IMR-90 (cell line): ENCODE measurements around the gene C5AR1. TPM values are rescaled to one million over a fixed set of nuclear protein-coding genes. Genes with fewer than 3 reads are reported as not detected.
"Not testable (repeated sequence)": the region's sequence is repeated elsewhere in the genome, so short reads cannot be mapped to it uniquely, and the experiment has no call there.

Source experiments
- ATAC-seq: fragments of 200-7000 bp; cut with Tn5 transposase; 2 replicates; pipeline ENCODE4 v1.9.1; 2020; ENCODE audit warnings: low read depth, mild to moderate bottlenecking, moderate library complexity
- BruUV-seq: library from RNA; stranded (reverse); fragments of 400-500 nt; replicated peaks from 2 replicates; lab custom pipeline; 2021; lab: Mats Ljungman, UMichigan
- CTCF ChIA-PET: fragments of 300-600 bp; formaldehyde crosslinking; extraction: SDS; loops from one replicate; lab custom pipeline; 2021; ENCODE audit warnings: antibody characterized with exemption; lab: Yijun Ruan, JAX
- POLR2A ChIA-PET: fragments of 300-600 bp; sonication (Branson Sonifier 250); formaldehyde crosslinking; loops from one replicate; lab custom pipeline; 2022; ENCODE audit warnings: antibody characterized with exemption; ENCODE audit not compliant: unreplicated experiment; lab: Charles Lee
- DNase-seq: peaks from one replicate; pipeline ENCODE4 v3.0.0; 2013
- H2AFZ ChIP-seq: replicated peaks from 2 replicates; pipeline ENCODE3; 2013; ENCODE audit warnings: low read length, mild to moderate bottlenecking; ENCODE audit not compliant: poor library complexity
- H2AK5ac ChIP-seq: 2 replicates; pipeline ENCODE4 v1.6.1; 2013; ENCODE audit warnings: low read depth, low read length, inconsistent platforms
- H2AK9ac ChIP-seq: replicated peaks from 2 replicates; pipeline ENCODE3; 2013; ENCODE audit warnings: mild to moderate bottlenecking, low read depth, low read length, moderate library complexity; ENCODE audit not compliant: poor library complexity
- H2BK120ac ChIP-seq: 2 replicates; pipeline ENCODE4 v1.6.1; 2013; ENCODE audit warnings: low read depth, low read length, inconsistent platforms
- H2BK15ac ChIP-seq: 3 replicates; pipeline ENCODE4 v1.6.1; 2013; ENCODE audit warnings: low read depth, low read length, inconsistent platforms
- H2BK20ac ChIP-seq: 2 replicates; pipeline ENCODE4 v1.6.1; 2013; ENCODE audit warnings: low read depth, mild to moderate bottlenecking, inconsistent platforms, low read length, moderate library complexity
- H2BK5ac ChIP-seq: 2 replicates; pipeline ENCODE4 v1.6.1; 2013; ENCODE audit warnings: mild to moderate bottlenecking, low read depth, low read length, inconsistent platforms; ENCODE audit not compliant: poor library complexity, severe bottlenecking
- H3K14ac ChIP-seq: replicated peaks from 2 replicates; pipeline ENCODE4 v1.6.1; 2013; ENCODE audit warnings: low read depth, low read length, inconsistent platforms
- H3K18ac ChIP-seq: 2 replicates; pipeline ENCODE4 v1.6.1; 2013; ENCODE audit warnings: low read depth, low read length, control low read depth
- H3K23ac ChIP-seq: 2 replicates; pipeline ENCODE4 v1.6.1; 2013; ENCODE audit warnings: low read depth, low read length, inconsistent platforms
- H3K27ac ChIP-seq: 2 replicates; pipeline ENCODE4 v1.5.1; 2013; ENCODE audit warnings: mild to moderate bottlenecking, control low read depth, low read length; ENCODE audit not compliant: insufficient read depth
- H3K27me3 ChIP-seq: 2 replicates; pipeline ENCODE4 v1.6.1; 2013; ENCODE audit warnings: low read length; ENCODE audit not compliant: control insufficient read depth, insufficient read depth
- H3K36me3 ChIP-seq: 2 replicates; pipeline ENCODE4 v1.6.1; 2013; ENCODE audit warnings: low read length, mixed read lengths; ENCODE audit not compliant: control insufficient read depth, insufficient read depth
- H3K4ac ChIP-seq: 2 replicates; pipeline ENCODE4 v1.6.1; 2013; ENCODE audit warnings: low read depth, low read length, inconsistent platforms
- H3K4me1 ChIP-seq: 2 replicates; pipeline ENCODE4 v1.6.1; 2013; ENCODE audit warnings: low read length, mixed read lengths; ENCODE audit not compliant: control insufficient read depth, insufficient read depth
- H3K4me2 ChIP-seq: 2 replicates; pipeline ENCODE4 v1.6.1; 2013; ENCODE audit warnings: low read depth, mild to moderate bottlenecking, control low read depth, low read length, moderate library complexity
- H3K4me3 ChIP-seq: 2 replicates; pipeline ENCODE4 v1.5.1; 2013; ENCODE audit warnings: low read depth, mild to moderate bottlenecking, control low read depth, low read length, moderate library complexity; ENCODE audit not compliant: insufficient read depth
- H3K56ac ChIP-seq: 2 replicates; pipeline ENCODE4 v1.6.1; 2013; ENCODE audit warnings: low read length, inconsistent platforms; ENCODE audit not compliant: insufficient read depth; ENCODE audit errors: extremely low read depth
- H3K79me1 ChIP-seq, 2 experiments: 2 replicates each; pipeline ENCODE4 v1.6.1; 2013; ENCODE audit warnings: low read length in 2 of 2, inconsistent platforms in 1 of 2, low read depth in 1 of 2
- H3K9ac ChIP-seq: 2 replicates; pipeline ENCODE4 v1.6.1; 2013; ENCODE audit warnings: low read depth, low read length, control low read depth
- H3K9me1 ChIP-seq: 2 replicates; pipeline ENCODE4 v1.6.1; 2013; ENCODE audit warnings: low read length, inconsistent platforms; ENCODE audit not compliant: insufficient read depth
- H3K9me3 ChIP-seq: 2 replicates; pipeline ENCODE4 v1.6.1; 2013; ENCODE audit warnings: low read length; ENCODE audit not compliant: control insufficient read depth, insufficient read depth
- H4K20me1 ChIP-seq: 2 replicates; pipeline ENCODE4 v1.6.1; 2013; ENCODE audit warnings: low read length, inconsistent platforms; ENCODE audit not compliant: insufficient read depth
- H4K5ac ChIP-seq: 2 replicates; pipeline ENCODE4 v1.6.1; 2013; ENCODE audit warnings: mild to moderate bottlenecking, low read depth, low read length, control low read depth
- H4K8ac ChIP-seq, 2 experiments: 2 replicates each; pipeline ENCODE4 v1.6.1; 2013; ENCODE audit warnings: low read depth in 2 of 2, low read length in 2 of 2, control low read depth in 1 of 2, inconsistent platforms in 1 of 2
- H4K91ac ChIP-seq: 2 replicates; pipeline ENCODE4 v1.6.1; 2013; ENCODE audit warnings: low read depth, low read length, inconsistent platforms; ENCODE audit not compliant: insufficient read depth
- POLR2A ChIP-seq: IDR thresholded peaks from 2 replicates; pipeline ENCODE4 v1.6.1; 2012; ENCODE audit warnings: mild to moderate bottlenecking, low read depth, low read length
- WGBS, 2 experiments: methylation state at CpG; one replicate each; pipeline versions ENCODE4 v1.1.5 to v1.1.7; 2013; ENCODE audit warnings: missing lambda C conversion rate in 2 of 2; ENCODE audit not compliant: insufficient read length in 1 of 2; ENCODE audit errors: extremely low coverage in 2 of 2; 5-methylcytosine and 5-hydroxymethylcytosine counted together
- dilution Hi-C: fragments of 300-500 bp; cut with HindIII; formaldehyde crosslinking; loops from one replicate; pipeline ENCODE4 v1.14.3; 2018; ENCODE audit warnings: low sequenced_read_pairs; ENCODE audit not compliant: unreplicated experiment
- in situ Hi-C: fragments of 300-500 bp; cut with MboI; formaldehyde crosslinking; loops from 3 replicates; pipeline ENCODE4 v1.14.3; 2019; ENCODE audit warnings: low sequenced_read_pairs, inconsistent platforms, mixed read lengths
- intact Hi-C: fragments of 100-400 bp; cut with micrococcal nuclease; formaldehyde crosslinking; loops from 2 replicates; pipeline ENCODE4 v1.10.0; 2022
- polyA plus RNA-seq, 3 experiments: library from polyadenylated mRNA; depleted of rRNA; stranded (reverse); fragments of >200 nt; gene quantifications; 2 replicates each; pipeline ENCODE4 v1.2.3, GENCODE V29; 2012; ENCODE audit warnings: low replicate concordance in 1 of 3
- total RNA-seq: library from RNA; depleted of rRNA; stranded (reverse); fragments of >200 nt; gene quantifications from 2 replicates; pipeline ENCODE4 v1.2.3, GENCODE V29; 2012
- TF ChIP-seq, protein P1 (sequence below): conservative IDR thresholded peaks from 2 replicates; pipeline ENCODE4 v1.5.1; 2012; ENCODE audit warnings: mild to moderate bottlenecking, low read depth, low read length, improper control_type of control experiment

C5AR1 gene
- total and polyA plus RNA-seq, 2 of the 4 experiments (the other 2 are of a cell fraction) = under 0.01 to 1.0 TPM

DNA sequence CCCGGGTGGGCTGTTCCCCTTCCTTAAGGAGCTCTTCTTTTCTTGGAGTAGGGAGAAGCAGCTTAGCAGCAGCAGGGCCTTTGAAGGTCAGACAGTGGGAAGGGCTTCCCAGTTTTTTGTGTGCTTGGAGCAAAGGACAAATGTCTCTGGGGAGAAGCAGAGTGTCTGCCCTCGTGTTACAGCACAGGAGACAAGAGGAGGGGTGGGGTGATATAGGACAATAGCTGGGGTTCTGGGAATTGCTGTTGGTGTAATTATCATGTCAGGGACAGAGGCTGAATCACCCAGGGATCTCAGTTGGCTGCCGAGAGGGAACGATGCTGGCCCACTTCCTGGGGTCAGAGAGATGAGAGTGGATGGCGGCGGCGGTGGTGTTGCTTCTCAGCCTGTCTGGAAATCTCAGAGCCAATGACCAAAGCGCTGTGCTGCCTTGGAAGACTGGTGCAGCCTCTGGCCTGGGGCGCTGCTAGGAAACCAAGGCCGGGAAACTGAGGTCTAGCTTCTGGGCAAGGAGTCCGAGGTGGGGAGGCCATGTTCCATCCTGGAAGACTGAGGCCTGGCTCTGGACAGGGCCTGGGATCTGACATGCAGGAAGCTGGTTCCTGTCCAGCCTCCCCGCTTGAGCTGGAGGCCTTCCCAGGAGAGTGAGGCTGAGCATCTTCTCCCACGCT is 33.7 kb upstream of the C5AR1 start (continued):
- TF ChIP-seq, protein P1, sequence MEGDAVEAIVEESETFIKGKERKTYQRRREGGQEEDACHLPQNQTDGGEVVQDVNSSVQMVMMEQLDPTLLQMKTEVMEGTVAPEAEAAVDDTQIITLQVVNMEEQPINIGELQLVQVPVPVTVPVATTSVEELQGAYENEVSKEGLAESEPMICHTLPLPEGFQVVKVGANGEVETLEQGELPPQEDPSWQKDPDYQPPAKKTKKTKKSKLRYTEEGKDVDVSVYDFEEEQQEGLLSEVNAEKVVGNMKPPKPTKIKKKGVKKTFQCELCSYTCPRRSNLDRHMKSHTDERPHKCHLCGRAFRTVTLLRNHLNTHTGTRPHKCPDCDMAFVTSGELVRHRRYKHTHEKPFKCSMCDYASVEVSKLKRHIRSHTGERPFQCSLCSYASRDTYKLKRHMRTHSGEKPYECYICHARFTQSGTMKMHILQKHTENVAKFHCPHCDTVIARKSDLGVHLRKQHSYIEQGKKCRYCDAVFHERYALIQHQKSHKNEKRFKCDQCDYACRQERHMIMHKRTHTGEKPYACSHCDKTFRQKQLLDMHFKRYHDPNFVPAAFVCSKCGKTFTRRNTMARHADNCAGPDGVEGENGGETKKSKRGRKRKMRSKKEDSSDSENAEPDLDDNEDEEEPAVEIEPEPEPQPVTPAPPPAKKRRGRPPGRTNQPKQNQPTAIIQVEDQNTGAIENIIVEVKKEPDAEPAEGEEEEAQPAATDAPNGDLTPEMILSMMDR = no peak
- no peak; the same call in 1 of the 2 replicates for TF ChIP-seq POLR2A

DNA sequence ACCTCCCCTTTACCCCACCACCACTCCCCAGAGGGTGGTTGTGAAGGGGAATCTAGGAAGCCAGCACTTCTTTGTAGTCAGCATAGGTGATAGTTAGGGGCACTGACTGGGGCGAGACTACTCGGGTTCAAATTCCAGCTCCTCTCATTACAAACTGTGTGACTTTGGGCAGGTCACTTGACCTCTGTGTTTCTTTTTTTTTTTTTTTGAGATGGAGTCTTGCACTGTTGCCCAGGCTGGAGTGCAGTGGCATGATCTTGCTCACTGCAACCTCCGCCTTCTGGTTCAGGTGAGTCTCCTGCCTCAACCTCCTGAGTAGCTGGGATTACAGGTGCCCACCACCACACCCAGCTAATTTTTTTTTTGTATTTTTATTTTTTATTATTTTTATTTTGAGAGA is 33.1 kb upstream of the C5AR1 start:
- H3K23ac ChIP-seq, H2BK5ac ChIP-seq, H3K4ac ChIP-seq, H4K8ac ChIP-seq, H3K27me3 ChIP-seq, DNase-seq, H2AK9ac ChIP-seq, H3K4me2 ChIP-seq, H3K9me3 ChIP-seq, H2BK15ac ChIP-seq, H3K27ac ChIP-seq, H3K18ac ChIP-seq, H4K5ac ChIP-seq, BruUV-seq, H3K9ac ChIP-seq, H4K91ac ChIP-seq, dilution Hi-C loops, H2BK20ac ChIP-seq, H3K14ac ChIP-seq, H3K4me3 ChIP-seq, H2AFZ ChIP-seq, H2BK120ac ChIP-seq, ATAC-seq, H3K56ac ChIP-seq: not testable (repeated sequence)
- intact Hi-C loops = loop anchor here (1.0 kb wide), 1 partner anchor 32 kb away; no protein-coding TSS in a partner anchor
- ChIA-PET CTCF (interaction anchor here (0.6 to 1.6 kb wide), 4 partner anchors 14 to 197 kb away, joined by 3 read pairs; no protein-coding TSS in a partner anchor), POLR2A (interaction anchor here (0.6 kb wide), 1 partner anchor 118 kb away, joined by 4 read pairs; no protein-coding TSS in a partner anchor)
- Histone ChIP-seq H3K79me1 (peaks cover 6 to 35% of the 10 kb centered on the region in 2 experiments; a peak in 3 of 4 replicates), H4K20me1 (peaks cover 20% of the 10 kb centered on the region), H3K9me1 (peaks cover 16% of the 10 kb centered on the region), H3K36me3 (peaks cover 11% of the 10 kb centered on the region; the same call in 1 of the 2 replicates), H2AK5ac (peak overlapping the region; percentile 7; the same call in 1 of the 2 replicates), H3K4me1 (peaks cover 14% of the 10 kb centered on the region)
- in situ Hi-C loops = loop anchor here (25.0 kb wide), 1 partner anchor 436 kb away; the partner anchor contains the start of gene EHD2
- no CpG with 5 or more reads among the region's 3 CpGs for WGBS, 2 experiments
